ENCODE results near the gene S100PBP. TPM values are rescaled to one million over a fixed set of nuclear protein-coding genes. Genes with fewer than 3 reads are reported as not detected.

S100PBP gene
- total and polyA plus RNA-seq, 10 of the 15 experiments (the other 5 are each of a cell fraction or from before 2014, with no cell fraction given): 17.0 to 98.3 (median 40.6) TPM

DNA sequence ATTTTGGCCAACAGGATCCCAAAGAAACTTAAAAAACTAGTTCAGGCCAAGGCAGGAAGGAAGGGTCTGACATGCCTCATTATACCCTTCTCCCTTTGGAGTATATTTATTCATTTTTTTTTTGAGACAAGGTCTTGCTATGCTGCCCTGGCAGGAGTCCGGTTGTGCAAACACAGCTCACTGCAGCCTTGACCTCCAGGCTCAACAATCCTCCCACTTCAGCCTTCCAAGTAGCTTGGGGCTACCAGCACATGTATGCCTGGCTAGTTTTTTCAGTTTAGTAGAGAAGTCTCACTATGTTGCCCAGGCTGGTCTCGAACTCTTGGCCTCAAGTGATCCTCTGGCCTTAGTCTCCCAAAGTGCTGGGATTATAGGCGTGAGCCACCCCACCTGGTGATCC is 5.5 kb upstream of the S100PBP start:
- 97% methylated on average over 3 of the region's 3 CpGs for WGBS (ENCODE audit: insufficient coverage, insufficient replicate concordance, low lambda C conversion rate, missing lambda C conversion rate)
- ChIA-PET RAD21 (ENCODE audit: unreplicated experiment) (interaction anchor here (1.0 to 1.6 kb wide), 2 partner anchors 63 to 99 kb away, joined by 3 read pairs; no protein-coding TSS in a partner anchor), SMC1A (ENCODE audit: uncharacterized antibody, unreplicated experiment) (no interaction called here), CTCF (interaction anchor here (0.6 kb wide), 1 partner anchor 150 kb away, joined by 4 read pairs; no protein-coding TSS in a partner anchor), POLR2A (interaction anchor here (0.5 to 0.6 kb wide), 2 partner anchors 514 to 1658 kb away, joined by 3 to 5 read pairs; no protein-coding TSS in a partner anchor)
- FAIRE-seq (no peak), DNase-seq (ENCODE audit: low read depth, low spot score) (no peak), ATAC-seq (no peak)
- H3K79me2 ChIP-seq (ENCODE audit: control insufficient read depth, insufficient read depth, low read length): peaks cover 68% of the 10 kb centered on the region
- intact Hi-C loops (cut with micrococcal nuclease; ENCODE audit: unreplicated experiment): no loop called here
- BruUV-seq (replicated peaks): no TSS peak
- no peak overlapping the region for H3K27ac ChIP-seq (ENCODE audit: control insufficient read depth, insufficient read depth)
- in situ Hi-C loops (cut with MboI): no loop called here
- H2AFZ ChIP-seq (ENCODE audit: control insufficient read depth, low read depth, low read length): no peak overlapping the region
- H3K4me1 ChIP-seq (ENCODE audit: control insufficient read depth, insufficient read depth, low read length): peaks cover 13% of the 10 kb centered on the region; the same call in 1 of the 2 replicates
- no peaks in the 10 kb centered on the region for H3K27me3 ChIP-seq (replicated peaks in 1 of 2; ENCODE audit: control insufficient read depth in 2 of 2, insufficient read depth in 2 of 2, low read length in 1 of 2)
- peak overlapping the region; percentile 3; the same call in 1 of the 2 replicates for H3K4me3 ChIP-seq
- peaks cover 10 to 19% of the 10 kb centered on the region in 2 experiments for H3K36me3 ChIP-seq (ENCODE audit: control insufficient read depth in 2 of 2, insufficient read depth in 2 of 2, low read length in 1 of 2)
- peaks cover 4% of the 10 kb centered on the region for H4K20me1 ChIP-seq (ENCODE audit: control insufficient read depth, insufficient read depth)
- no peaks in the 10 kb centered on the region; the same call in 2 of the 3 replicates for H3K9me3 ChIP-seq (replicated peaks; ENCODE audit: control insufficient read depth, insufficient read depth, low read length)
- H3K4me2 ChIP-seq (ENCODE audit: control insufficient read depth, insufficient read depth): no peak overlapping the region
- no peak overlapping the region for H3K9ac ChIP-seq (ENCODE audit: control insufficient read depth, insufficient read depth, low read length)
- TF ChIP-seq RCOR1 (conservative IDR thresholded peaks at IDR 0.05; ENCODE audit: low read depth, low read length): no peak
- TF ChIP-seq, protein P1, sequence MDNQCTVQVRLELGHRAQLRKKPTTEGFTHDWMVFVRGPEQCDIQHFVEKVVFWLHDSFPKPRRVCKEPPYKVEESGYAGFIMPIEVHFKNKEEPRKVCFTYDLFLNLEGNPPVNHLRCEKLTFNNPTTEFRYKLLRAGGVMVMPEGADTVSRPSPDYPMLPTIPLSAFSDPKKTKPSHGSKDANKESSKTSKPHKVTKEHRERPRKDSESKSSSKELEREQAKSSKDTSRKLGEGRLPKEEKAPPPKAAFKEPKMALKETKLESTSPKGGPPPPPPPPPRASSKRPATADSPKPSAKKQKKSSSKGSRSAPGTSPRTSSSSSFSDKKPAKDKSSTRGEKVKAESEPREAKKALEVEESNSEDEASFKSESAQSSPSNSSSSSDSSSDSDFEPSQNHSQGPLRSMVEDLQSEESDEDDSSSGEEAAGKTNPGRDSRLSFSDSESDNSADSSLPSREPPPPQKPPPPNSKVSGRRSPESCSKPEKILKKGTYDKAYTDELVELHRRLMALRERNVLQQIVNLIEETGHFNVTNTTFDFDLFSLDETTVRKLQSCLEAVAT (IDR thresholded peaks at IDR 0.05): no peak
- TF ChIP-seq, protein P2, sequence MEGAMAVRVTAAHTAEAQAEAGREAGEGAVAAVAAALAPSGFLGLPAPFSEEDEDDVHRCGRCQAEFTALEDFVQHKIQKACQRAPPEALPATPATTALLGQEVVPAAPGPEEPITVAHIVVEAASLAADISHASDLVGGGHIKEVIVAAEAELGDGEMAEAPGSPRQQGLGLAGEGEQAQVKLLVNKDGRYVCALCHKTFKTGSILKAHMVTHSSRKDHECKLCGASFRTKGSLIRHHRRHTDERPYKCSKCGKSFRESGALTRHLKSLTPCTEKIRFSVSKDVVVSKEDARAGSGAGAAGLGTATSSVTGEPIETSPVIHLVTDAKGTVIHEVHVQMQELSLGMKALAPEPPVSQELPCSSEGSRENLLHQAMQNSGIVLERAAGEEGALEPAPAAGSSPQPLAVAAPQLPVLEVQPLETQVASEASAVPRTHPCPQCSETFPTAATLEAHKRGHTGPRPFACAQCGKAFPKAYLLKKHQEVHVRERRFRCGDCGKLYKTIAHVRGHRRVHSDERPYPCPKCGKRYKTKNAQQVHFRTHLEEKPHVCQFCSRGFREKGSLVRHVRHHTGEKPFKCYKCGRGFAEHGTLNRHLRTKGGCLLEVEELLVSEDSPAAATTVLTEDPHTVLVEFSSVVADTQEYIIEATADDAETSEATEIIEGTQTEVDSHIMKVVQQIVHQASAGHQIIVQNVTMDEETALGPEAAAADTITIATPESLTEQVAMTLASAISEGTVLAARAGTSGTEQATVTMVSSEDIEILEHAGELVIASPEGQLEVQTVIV (IDR thresholded peaks at IDR 0.05; ENCODE audit: borderline replicate concordance, partially characterized antibody): no peak
- TF ChIP-seq, protein P3, sequence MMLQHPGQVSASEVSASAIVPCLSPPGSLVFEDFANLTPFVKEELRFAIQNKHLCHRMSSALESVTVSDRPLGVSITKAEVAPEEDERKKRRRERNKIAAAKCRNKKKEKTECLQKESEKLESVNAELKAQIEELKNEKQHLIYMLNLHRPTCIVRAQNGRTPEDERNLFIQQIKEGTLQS (IDR thresholded peaks at IDR 0.05; ENCODE audit: borderline replicate concordance, extremely low read depth, low read depth, low read length): no peak
- no peak for TF ChIP-seq RBBP5 (conservative IDR thresholded peaks at IDR 0.05)
- TF ChIP-seq GABPA (IDR thresholded peaks at IDR 0.05; ENCODE audit: low read depth): no peak
- TF ChIP-seq TAF1 (IDR thresholded peaks at IDR 0.05; ENCODE audit: borderline replicate concordance, low read depth, low read length): no peak
- no peak for TF ChIP-seq SPI1 (IDR thresholded peaks at IDR 0.05; ENCODE audit: borderline replicate concordance, insufficient read depth, low read depth, low read length)
- no peak for TF ChIP-seq IKZF2 (IDR thresholded peaks at IDR 0.05)
- no peak for TF ChIP-seq STAT1 (conservative IDR thresholded peaks at IDR 0.05)
- TF ChIP-seq SREBF2 (IDR thresholded peaks at IDR 0.05; ENCODE audit: low read length): no peak
- TF ChIP-seq ZNF384 (IDR thresholded peaks at IDR 0.05; ENCODE audit: borderline replicate concordance, low read depth, low read length): no peak
- TF ChIP-seq, protein P4, sequence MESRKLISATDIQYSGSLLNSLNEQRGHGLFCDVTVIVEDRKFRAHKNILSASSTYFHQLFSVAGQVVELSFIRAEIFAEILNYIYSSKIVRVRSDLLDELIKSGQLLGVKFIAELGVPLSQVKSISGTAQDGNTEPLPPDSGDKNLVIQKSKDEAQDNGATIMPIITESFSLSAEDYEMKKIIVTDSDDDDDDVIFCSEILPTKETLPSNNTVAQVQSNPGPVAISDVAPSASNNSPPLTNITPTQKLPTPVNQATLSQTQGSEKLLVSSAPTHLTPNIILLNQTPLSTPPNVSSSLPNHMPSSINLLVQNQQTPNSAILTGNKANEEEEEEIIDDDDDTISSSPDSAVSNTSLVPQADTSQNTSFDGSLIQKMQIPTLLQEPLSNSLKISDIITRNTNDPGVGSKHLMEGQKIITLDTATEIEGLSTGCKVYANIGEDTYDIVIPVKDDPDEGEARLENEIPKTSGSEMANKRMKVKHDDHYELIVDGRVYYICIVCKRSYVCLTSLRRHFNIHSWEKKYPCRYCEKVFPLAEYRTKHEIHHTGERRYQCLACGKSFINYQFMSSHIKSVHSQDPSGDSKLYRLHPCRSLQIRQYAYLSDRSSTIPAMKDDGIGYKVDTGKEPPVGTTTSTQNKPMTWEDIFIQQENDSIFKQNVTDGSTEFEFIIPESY (IDR thresholded peaks at IDR 0.05): no peak
- no peak for TF ChIP-seq RELA (IDR thresholded peaks at IDR 0.05; ENCODE audit: borderline replicate concordance, partially characterized antibody)

Measured in GM12878 (cell line).